Progenitor cell of endocrine pancreas (in vitro differentiated cells): ENCODE measurements around the gene BIN2. TPM values are rescaled to one million over a fixed set of nuclear protein-coding genes. Genes with fewer than 3 reads are reported as not detected.
"Not testable (repeated sequence)": the region's sequence is repeated elsewhere in the genome, so short reads cannot be mapped to it uniquely, and the experiment has no call there.

Source experiments
- DNase-seq: peaks from one replicate; pipeline ENCODE4 v3.0.0; 2021; ENCODE audit warnings: low spot score; ENCODE audit not compliant: unreplicated experiment
- H3K27ac Mint-ChIP-seq: 2 replicates; pipeline ENCODE4 v1.8.0; 2021; ENCODE audit warnings: mild to moderate bottlenecking, moderate library complexity, mixed read lengths
- H3K27me3 Mint-ChIP-seq: 2 replicates; pipeline ENCODE4 v1.8.0; 2021; ENCODE audit warnings: mixed read lengths
- H3K36me3 Mint-ChIP-seq: 2 replicates; pipeline ENCODE4 v1.8.0; 2022; ENCODE audit warnings: mixed read lengths; ENCODE audit not compliant: insufficient read depth
- H3K4me1 Mint-ChIP-seq: 2 replicates; pipeline ENCODE4 v1.8.0; 2021; ENCODE audit warnings: low read depth, mixed read lengths
- H3K4me3 Mint-ChIP-seq: 2 replicates; pipeline ENCODE4 v1.8.0; 2021; ENCODE audit warnings: low read depth, mild to moderate bottlenecking, moderate library complexity, mixed read lengths
- H3K9me3 Mint-ChIP-seq: 2 replicates; pipeline ENCODE4 v1.8.0; 2021; ENCODE audit warnings: low read depth, mixed read lengths
- CTCF ChIP-seq: fragments of 200-600 bp; sonication (generic); IDR thresholded peaks from one replicate; pipeline ENCODE4 v1.5.0; 2021; ENCODE audit warnings: antibody characterized with exemption, mild to moderate bottlenecking; ENCODE audit not compliant: unreplicated experiment
- total RNA-seq: library from RNA; stranded (reverse); gene quantifications from 2 replicates; pipeline ENCODE4 v1.2.1, GENCODE V29; 2021

Gene BIN2
- total RNA-seq, 1 donor from 2014 or later: not detected

- Mint-ChIP-seq H3K9me3 (no peaks in the 10 kb centered on the region), H3K4me3 (no peak overlapping the region), H3K36me3 (no peaks in the 10 kb centered on the region), H3K4me1 (peaks cover 6% of the 10 kb centered on the region), H3K27me3 (peaks cover 4% of the 10 kb centered on the region), H3K27ac (peak overlapping the region; percentile 3)
- TF ChIP-seq CTCF: no peak
- DNase-seq: no peak
Observed at GRCh38 chr12:51307655-51308593, 16.1 kb downstream of the BIN2 start.

- H3K4me1 Mint-ChIP-seq: peaks cover 6% of the 10 kb centered on the region
- H3K9me3 Mint-ChIP-seq: no peaks in the 10 kb centered on the region
- no peak overlapping the region for H3K27ac Mint-ChIP-seq
- H3K36me3 Mint-ChIP-seq: no peaks in the 10 kb centered on the region
- TF ChIP-seq CTCF: no peak
- DNase-seq: no peak
- H3K27me3 Mint-ChIP-seq: peaks cover 4% of the 10 kb centered on the region
- H3K4me3 Mint-ChIP-seq: no peak overlapping the region
Observed at GRCh38 chr12:51306507-51306906, 17.5 kb downstream of the BIN2 start.

GRCh38 chr12:51300768-51301167 lies 23.2 kb downstream of the BIN2 start:
- H3K4me3 Mint-ChIP-seq, H3K36me3 Mint-ChIP-seq, DNase-seq, H3K27ac Mint-ChIP-seq, H3K4me1 Mint-ChIP-seq, H3K27me3 Mint-ChIP-seq, H3K9me3 Mint-ChIP-seq: not testable (repeated sequence)

- Mint-ChIP-seq H3K9me3 (no peaks in the 10 kb centered on the region), H3K27me3 (no peaks in the 10 kb centered on the region), H3K36me3 (no peaks in the 10 kb centered on the region), H3K4me1 (no peaks in the 10 kb centered on the region), H3K27ac (no peak overlapping the region), H3K4me3 (no peak overlapping the region)
- no peak for TF ChIP-seq CTCF
- no peak for DNase-seq
Observed at GRCh38 chr12:51295651-51296050, 28.3 kb downstream of the BIN2 start.

- not testable (repeated sequence) for H3K27me3 Mint-ChIP-seq, DNase-seq, H3K9me3 Mint-ChIP-seq, H3K4me1 Mint-ChIP-seq, H3K4me3 Mint-ChIP-seq, H3K27ac Mint-ChIP-seq, H3K36me3 Mint-ChIP-seq
Observed at GRCh38 chr12:51294097-51294496, 29.9 kb downstream of the BIN2 start.

- Mint-ChIP-seq H3K27me3 (no peaks in the 10 kb centered on the region), H3K4me3 (no peak overlapping the region), H3K36me3 (no peaks in the 10 kb centered on the region), H3K9me3 (no peaks in the 10 kb centered on the region), H3K27ac (no peak overlapping the region), H3K4me1 (no peaks in the 10 kb centered on the region)
- DNase-seq: no peak
- no peak for TF ChIP-seq CTCF
Observed at GRCh38 chr12:51293696-51294095, 30.3 kb downstream of the BIN2 start.

GRCh38 chr12:51291603-51292513 lies 32.1 kb downstream of the BIN2 start:
- H3K4me3 Mint-ChIP-seq, H3K36me3 Mint-ChIP-seq, H3K9me3 Mint-ChIP-seq, H3K27me3 Mint-ChIP-seq, H3K4me1 Mint-ChIP-seq, H3K27ac Mint-ChIP-seq, DNase-seq: not testable (repeated sequence)
